Measurements from ENCODE around the gene WDR37.
"Not testable (repeated sequence)": the region's sequence is repeated elsewhere in the genome, so short reads cannot be mapped to it uniquely, and the experiment has no call there.

DNA sequence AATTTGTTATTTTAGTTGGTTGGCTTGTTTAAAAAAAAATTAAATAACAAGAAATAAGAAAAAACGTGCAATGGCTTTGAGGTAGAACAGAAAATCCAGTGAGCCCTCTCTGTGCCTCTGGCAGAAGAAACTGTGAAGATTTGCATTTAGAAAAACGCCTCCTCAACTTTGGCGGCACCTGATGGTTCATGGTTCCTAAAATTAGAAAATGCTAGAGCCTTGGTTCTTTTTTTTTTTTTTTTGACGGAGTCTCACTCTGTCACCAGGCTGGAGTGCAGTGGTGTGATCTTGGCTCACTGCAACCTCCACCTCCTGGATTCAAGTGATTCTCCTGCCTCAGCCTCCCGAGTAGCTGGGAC lies 105.1 kb downstream of the WDR37 start:
- not testable (repeated sequence) for TF ChIP-seq RCOR1 (IDR thresholded peaks at IDR 0.05; ENCODE audit: low read length); EZH2phosphoT487 (IDR thresholded peaks at IDR 0.05; ENCODE audit: borderline replicate concordance, low read depth)
- TF ChIP-seq, protein P1, sequence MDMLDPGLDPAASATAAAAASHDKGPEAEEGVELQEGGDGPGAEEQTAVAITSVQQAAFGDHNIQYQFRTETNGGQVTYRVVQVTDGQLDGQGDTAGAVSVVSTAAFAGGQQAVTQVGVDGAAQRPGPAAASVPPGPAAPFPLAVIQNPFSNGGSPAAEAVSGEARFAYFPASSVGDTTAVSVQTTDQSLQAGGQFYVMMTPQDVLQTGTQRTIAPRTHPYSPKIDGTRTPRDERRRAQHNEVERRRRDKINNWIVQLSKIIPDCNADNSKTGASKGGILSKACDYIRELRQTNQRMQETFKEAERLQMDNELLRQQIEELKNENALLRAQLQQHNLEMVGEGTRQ (IDR thresholded peaks at IDR 0.05; ENCODE audit: borderline replicate concordance, low read depth, low read length): not testable (repeated sequence)
- TF ChIP-seq, protein P2, sequence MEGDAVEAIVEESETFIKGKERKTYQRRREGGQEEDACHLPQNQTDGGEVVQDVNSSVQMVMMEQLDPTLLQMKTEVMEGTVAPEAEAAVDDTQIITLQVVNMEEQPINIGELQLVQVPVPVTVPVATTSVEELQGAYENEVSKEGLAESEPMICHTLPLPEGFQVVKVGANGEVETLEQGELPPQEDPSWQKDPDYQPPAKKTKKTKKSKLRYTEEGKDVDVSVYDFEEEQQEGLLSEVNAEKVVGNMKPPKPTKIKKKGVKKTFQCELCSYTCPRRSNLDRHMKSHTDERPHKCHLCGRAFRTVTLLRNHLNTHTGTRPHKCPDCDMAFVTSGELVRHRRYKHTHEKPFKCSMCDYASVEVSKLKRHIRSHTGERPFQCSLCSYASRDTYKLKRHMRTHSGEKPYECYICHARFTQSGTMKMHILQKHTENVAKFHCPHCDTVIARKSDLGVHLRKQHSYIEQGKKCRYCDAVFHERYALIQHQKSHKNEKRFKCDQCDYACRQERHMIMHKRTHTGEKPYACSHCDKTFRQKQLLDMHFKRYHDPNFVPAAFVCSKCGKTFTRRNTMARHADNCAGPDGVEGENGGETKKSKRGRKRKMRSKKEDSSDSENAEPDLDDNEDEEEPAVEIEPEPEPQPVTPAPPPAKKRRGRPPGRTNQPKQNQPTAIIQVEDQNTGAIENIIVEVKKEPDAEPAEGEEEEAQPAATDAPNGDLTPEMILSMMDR (IDR thresholded peaks at IDR 0.05): not testable (repeated sequence)
